Lung (tissue), 12 donors: ENCODE data around the gene MARCKS. TPM values are rescaled to one million over a fixed set of nuclear protein-coding genes. Genes with fewer than 3 reads are reported as not detected.

Experiments
- ATAC-seq: fragments of 200-7000 bp; cut with Tn5 transposase; one replicate; pipeline ENCODE4 v1.9.1; 2020; ENCODE audit warnings: moderate number of reproducible peaks; ENCODE audit not compliant: insufficient read depth, low FRiP score
- DNase-seq, 3 donors: peaks; one replicate each; pipeline ENCODE4 v3.0.0-alpha.2; 2013 to 2017
- H3K27ac ChIP-seq, 2 donors: one replicate each; pipeline ENCODE4 v1.5.1; 2013; ENCODE audit warnings: mild to moderate bottlenecking in 2 of 2, moderate library complexity in 2 of 2, control low read depth in 1 of 2, inconsistent platforms in 1 of 2, low read depth in 1 of 2, low read length in 1 of 2
- H3K27me3 ChIP-seq, 3 donors: one replicate each; pipeline ENCODE4 v1.5.1; 2013; ENCODE audit warnings: low read length in 2 of 3; ENCODE audit not compliant: control insufficient read depth in 3 of 3, insufficient read depth in 3 of 3
- H3K36me3 ChIP-seq, 4 donors: one replicate each; pipeline ENCODE4 v1.5.1; 2013; ENCODE audit warnings: low read length in 4 of 4, mild to moderate bottlenecking in 1 of 4, moderate library complexity in 1 of 4; ENCODE audit not compliant: control insufficient read depth in 4 of 4, insufficient read depth in 4 of 4
- H3K4me1 ChIP-seq, 5 donors: one replicate each; pipeline ENCODE4 v1.5.1; 2013; ENCODE audit warnings: low read length in 5 of 5, mild to moderate bottlenecking in 2 of 5, moderate library complexity in 1 of 5; ENCODE audit not compliant: control insufficient read depth in 5 of 5, insufficient read depth in 5 of 5
- H3K4me3 ChIP-seq: one replicate; pipeline ENCODE4 v1.5.1; 2013; ENCODE audit warnings: mild to moderate bottlenecking, control low read depth, moderate library complexity
- H3K9ac ChIP-seq, 2 donors: one replicate each; pipeline ENCODE4 v1.5.1; 2013; ENCODE audit warnings: low read length in 2 of 2, control low read depth in 1 of 2; ENCODE audit not compliant: insufficient read depth in 1 of 2
- H3K9me3 ChIP-seq, 4 donors: one replicate each; pipeline ENCODE4 v1.5.1; 2013; ENCODE audit warnings: low read length in 3 of 4, mild to moderate bottlenecking in 1 of 4, moderate library complexity in 1 of 4; ENCODE audit not compliant: control insufficient read depth in 4 of 4, insufficient read depth in 3 of 4
- CTCF ChIP-seq: IDR thresholded peaks from 2 replicates; pipeline ENCODE4 v1.5.1; 2012; ENCODE audit warnings: mild to moderate bottlenecking; ENCODE audit errors: control extremely low read depth, extremely low read depth
- WGBS, 2 donors: extraction: QIAGEN DNeasy Blood & Tissue Kit; methylation state at CpG; one replicate each; pipeline ENCODE4 v1.1.7; 2013; 5-methylcytosine and 5-hydroxymethylcytosine counted together
- polyA plus RNA-seq, 2 donors: library from polyadenylated mRNA; stranded (reverse); fragments of 200-250 nt; gene quantifications; one replicate each; pipeline ENCODE4 v1.2.1, GENCODE V29; 2013
- total RNA-seq, 2 donors: library from RNA; depleted of rRNA in 1 of 2; stranded (reverse); fragments of >200 nt in 1 of 2; gene quantifications; one replicate each; pipeline ENCODE4 v1.2.1, GENCODE V29; 2014 to 2021
- donor health status: control.
- donor health status: control.
- donor health status: Bipolar disorder and iron deficiency.
- donor health status: healthy.
- donor health status: DM: yes; HTN: yes; CAD: no.

Gene MARCKS
- total and polyA plus RNA-seq, 4 donors, result 17.3 to 140 (median 72.2) TPM

- DNase-seq (no peak), ATAC-seq (no peak)
- Histone ChIP-seq H3K9ac (no peak overlapping the region), H3K27me3 (no peaks in the 10 kb centered on the region), H3K36me3 (no peaks in the 10 kb centered on the region), H3K27ac (no peak overlapping the region), H3K4me3 (no peak overlapping the region), H3K4me1 (no peaks in the 10 kb centered on the region), H3K9me3 (no peaks in the 10 kb centered on the region)
- no peak for TF ChIP-seq CTCF
- 84 to 96% methylated on average over 2 of the region's 2 CpGs for WGBS, 2 donors
Measured at GRCh38 chr6:113837170-113837569, 20.0 kb upstream of the MARCKS start.

GRCh38 chr6:113842165-113842564 lies 15.0 kb upstream of the MARCKS start:
- ATAC-seq, result no peak
- no peak for TF ChIP-seq CTCF

GRCh38 chr6:113843500-113844073 lies 13.6 kb upstream of the MARCKS start:
- H3K4me1 ChIP-seq, result no peaks in the 10 kb centered on the region
- WGBS, 2 donors, result 97 to 99% methylated on average over 6 of the region's 6 CpGs

More at GRCh38 chr6:113842165-113842564, 15.0 kb upstream of the MARCKS start:
- Histone ChIP-seq H3K27me3 (no peaks in the 10 kb centered on the region), H3K27ac (no peak overlapping the region), H3K36me3 (no peaks in the 10 kb centered on the region), H3K9me3 (no peaks in the 10 kb centered on the region), H3K9ac (peak overlapping the region in 1 of 2 donors; percentile 23), H3K4me3 (no peak overlapping the region), H3K4me1 (no peaks in the 10 kb centered on the region)
- no peak for DNase-seq
- 46 to 90% methylated on average over 1 of the region's 1 CpG for WGBS, 2 donors

More at GRCh38 chr6:113843500-113844073, 13.6 kb upstream of the MARCKS start:
- no peaks in the 10 kb centered on the region for H3K9me3 ChIP-seq
- TF ChIP-seq CTCF, result no peak
- no peaks in the 10 kb centered on the region for H3K27me3 ChIP-seq
- DNase-seq, result no peak
- H3K9ac ChIP-seq, result no peak overlapping the region
- no peak overlapping the region for H3K4me3 ChIP-seq
- H3K36me3 ChIP-seq, result no peaks in the 10 kb centered on the region
- no peak for ATAC-seq
- H3K27ac ChIP-seq, result no peak overlapping the region
